Fibroblast of pulmonary artery (primary cell): ENCODE measurements around the gene CLCN4.

Source experiments
- DNase-seq: peaks from one replicate; pipeline ENCODE4 v3.0.0-alpha.2; 2010; ENCODE audit warnings: low read depth
- H3K4me3 ChIP-seq: replicated peaks from 2 replicates; pipeline ENCODE4 v1.5.1; 2011; ENCODE audit warnings: low read depth, mild to moderate bottlenecking, control low read depth, low read length, moderate library complexity
- TF ChIP-seq, protein P1 (sequence below): IDR thresholded peaks from 2 replicates; pipeline ENCODE4 v1.5.1; 2011; ENCODE audit warnings: mild to moderate bottlenecking, control low read depth, low read length, inconsistent platforms; ENCODE audit errors: missing control alignments

CLCN4 gene

DNA sequence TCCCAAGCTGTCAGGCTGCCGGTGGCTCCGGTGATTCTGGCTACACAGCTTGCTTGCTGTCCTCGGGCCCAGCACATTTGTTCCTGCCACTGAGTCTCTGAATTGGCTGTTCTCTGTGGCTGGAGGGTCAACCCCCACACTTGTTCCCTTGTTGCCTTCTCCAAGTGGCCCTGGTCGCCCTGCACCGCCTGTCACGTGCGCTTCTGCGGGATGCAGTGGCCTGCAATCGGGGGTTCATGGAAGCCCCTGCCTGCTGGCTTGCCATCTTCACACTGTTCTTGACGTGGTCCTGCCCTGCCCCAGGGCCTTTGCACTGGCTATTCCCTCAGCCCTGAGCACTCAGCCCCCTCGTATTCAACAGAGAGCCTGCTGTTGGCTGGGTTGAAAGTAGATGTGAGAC lies 8.1 kb downstream of the CLCN4 start:
- DNase-seq: no peak
- H3K4me3 ChIP-seq: no peak overlapping the region
- TF ChIP-seq, protein P1, sequence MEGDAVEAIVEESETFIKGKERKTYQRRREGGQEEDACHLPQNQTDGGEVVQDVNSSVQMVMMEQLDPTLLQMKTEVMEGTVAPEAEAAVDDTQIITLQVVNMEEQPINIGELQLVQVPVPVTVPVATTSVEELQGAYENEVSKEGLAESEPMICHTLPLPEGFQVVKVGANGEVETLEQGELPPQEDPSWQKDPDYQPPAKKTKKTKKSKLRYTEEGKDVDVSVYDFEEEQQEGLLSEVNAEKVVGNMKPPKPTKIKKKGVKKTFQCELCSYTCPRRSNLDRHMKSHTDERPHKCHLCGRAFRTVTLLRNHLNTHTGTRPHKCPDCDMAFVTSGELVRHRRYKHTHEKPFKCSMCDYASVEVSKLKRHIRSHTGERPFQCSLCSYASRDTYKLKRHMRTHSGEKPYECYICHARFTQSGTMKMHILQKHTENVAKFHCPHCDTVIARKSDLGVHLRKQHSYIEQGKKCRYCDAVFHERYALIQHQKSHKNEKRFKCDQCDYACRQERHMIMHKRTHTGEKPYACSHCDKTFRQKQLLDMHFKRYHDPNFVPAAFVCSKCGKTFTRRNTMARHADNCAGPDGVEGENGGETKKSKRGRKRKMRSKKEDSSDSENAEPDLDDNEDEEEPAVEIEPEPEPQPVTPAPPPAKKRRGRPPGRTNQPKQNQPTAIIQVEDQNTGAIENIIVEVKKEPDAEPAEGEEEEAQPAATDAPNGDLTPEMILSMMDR: no peak

DNA sequence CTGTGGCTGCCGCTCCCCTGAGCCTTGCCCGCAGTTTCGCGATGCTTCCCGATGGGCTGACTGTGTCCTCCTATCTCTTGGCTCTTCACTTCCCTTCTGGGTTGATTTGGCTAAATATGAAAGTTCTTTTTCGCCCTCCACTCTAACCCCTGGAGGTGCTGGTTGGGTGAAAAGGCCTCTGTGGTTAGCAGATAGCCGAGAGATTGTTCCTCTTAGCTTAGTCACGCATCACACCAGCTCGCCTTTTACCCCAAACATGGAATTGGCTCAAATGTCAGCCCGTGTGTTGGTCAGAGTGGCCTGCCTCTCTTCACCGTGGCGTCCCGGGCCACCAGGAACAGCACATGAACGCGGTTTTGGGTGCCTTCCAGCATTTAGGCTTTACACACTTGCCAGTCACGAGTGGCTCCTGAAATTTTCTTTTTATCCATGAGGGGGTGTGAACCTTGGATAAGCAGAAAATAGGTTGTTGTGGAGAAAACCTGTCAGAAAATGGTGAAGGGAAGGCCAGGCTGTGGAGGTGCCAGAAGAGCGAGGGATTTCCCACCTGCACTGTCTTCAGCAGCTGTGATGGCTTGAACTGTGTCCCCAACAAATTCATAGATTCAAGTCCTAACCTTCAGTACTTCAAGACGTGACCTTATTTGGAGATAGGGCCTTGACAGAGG lies 8.9 kb downstream of the CLCN4 start:
- TF ChIP-seq, protein P1: no peak

DNA sequence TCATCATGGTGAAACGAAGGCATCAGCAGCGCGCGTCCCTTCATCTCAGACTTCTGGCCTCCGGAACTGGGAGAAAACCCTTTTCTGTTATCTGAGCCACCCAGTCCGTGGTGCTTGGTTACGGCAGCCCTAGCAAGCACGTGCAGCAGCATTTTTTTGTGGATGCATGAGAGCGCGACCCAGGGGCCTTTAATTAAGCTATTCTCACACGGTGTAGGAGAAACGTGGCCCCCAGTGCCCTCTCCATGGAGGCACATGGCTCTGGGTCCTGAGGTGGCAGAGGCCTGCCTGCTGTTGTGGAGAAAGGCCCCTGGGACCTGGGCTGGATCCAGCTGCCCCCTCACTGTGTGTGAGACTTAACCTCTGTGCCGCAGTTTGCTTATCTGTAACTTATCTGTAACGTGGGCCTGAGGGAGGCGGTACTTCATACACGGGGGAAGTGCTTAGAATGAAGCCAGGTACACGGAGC lies 9.5 kb downstream of the CLCN4 start:
- TF ChIP-seq, protein P1: no peak
- H3K4me3 ChIP-seq: no peak overlapping the region
- DNase-seq: no peak

More for the DNA sequence above, 8.9 kb downstream of the CLCN4 start:
- no peak for DNase-seq
- H3K4me3 ChIP-seq: no peak overlapping the region

DNA sequence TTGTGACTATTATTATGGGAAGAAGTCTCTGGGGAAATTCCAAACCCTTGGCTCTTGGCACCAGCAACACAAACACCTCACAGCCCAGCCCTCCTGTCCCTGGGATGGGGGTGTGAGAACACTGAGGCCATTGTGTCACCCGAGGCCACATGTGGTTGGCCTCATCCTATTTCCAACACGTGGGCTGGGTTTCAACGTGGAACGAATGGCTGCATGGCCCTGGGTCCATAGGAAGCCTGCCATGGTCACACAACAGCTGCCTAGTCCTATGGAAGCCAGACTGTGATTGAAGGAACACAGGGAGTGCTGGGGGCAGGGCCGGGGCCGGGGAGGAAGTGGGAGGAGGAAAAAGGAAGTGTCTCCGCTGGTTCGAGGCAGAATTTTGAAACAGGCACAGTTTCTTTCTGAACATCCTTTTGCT lies 10.0 kb downstream of the CLCN4 start:
- TF ChIP-seq, protein P1: no peak
- no peak overlapping the region for H3K4me3 ChIP-seq
- no peak for DNase-seq

DNA sequence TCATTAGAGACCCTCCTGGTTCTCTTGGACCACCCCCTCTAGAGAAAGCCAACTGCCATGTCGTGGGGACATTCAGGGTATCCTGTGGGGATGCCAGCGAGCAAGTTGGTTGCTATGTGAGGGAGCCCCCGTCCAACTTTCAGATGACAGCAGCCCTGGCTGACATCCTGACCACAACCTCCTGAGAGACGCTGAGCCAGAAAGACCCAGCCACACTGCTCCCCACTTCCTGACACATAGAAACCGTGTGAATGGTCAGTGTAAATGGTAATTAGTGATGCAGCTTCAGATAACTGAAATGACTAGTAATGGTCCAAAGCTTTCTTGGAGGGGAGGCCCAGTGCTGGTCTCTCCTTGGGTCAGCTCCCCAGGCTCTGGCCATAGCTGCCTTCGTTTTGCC lies 10.8 kb downstream of the CLCN4 start:
- TF ChIP-seq, protein P1: no peak
- H3K4me3 ChIP-seq: no peak overlapping the region
- DNase-seq: no peak

DNA sequence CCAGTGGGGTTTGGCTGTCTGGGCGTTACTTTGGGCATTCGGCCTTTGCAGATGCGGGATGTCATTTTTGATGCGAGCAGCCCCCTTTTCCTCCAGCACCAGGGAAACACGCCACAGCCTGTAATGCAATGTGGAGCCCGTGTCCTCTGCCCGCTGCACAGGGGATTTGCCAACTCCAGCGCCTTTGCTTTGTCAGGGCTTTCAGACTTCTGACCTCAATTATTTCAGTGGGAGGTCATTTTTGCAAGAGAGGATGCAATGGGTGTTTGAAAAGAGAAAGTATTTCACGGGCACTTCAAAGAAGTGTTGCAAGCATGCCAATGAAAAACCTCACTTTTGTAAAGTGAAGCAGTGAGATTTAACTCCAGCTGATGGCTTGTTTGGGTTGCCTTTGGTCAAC lies 11.5 kb downstream of the CLCN4 start:
- H3K4me3 ChIP-seq: no peak overlapping the region

More for the DNA sequence above, 11.5 kb downstream of the CLCN4 start:
- TF ChIP-seq, protein P1: no peak
- DNase-seq: no peak
